CD14-positive monocyte (primary cell): Measurements from ENCODE around the gene TENT4A. TPM values are rescaled to one million over a fixed set of nuclear protein-coding genes. Genes with fewer than 3 reads are reported as not detected.

ENCODE experiments used
- DNase-seq, 3 donors: peaks; one replicate each; pipeline ENCODE4 v3.0.0-alpha.2; 2011 to 2022
- H2AFZ ChIP-seq: 2 replicates; pipeline ENCODE4 v1.6.0; 2012; ENCODE audit warnings: mild to moderate bottlenecking, low read depth, low read length, inconsistent platforms; ENCODE audit not compliant: insufficient read depth, poor library complexity, severe bottlenecking
- H3K27ac ChIP-seq, 2 donors: 1 replicate in 1 of 2; 2 replicates in 1 of 2; pipeline ENCODE4 v1.5.1; 2012 to 2013; ENCODE audit warnings: low read length in 2 of 2, control low read depth in 1 of 2, inconsistent platforms in 1 of 2, low read depth in 1 of 2, mild to moderate bottlenecking in 1 of 2
- H3K27me3 ChIP-seq, 2 donors: one replicate each; pipeline versions ENCODE4 v1.6.0 to v1.6.1; 2011 to 2013; ENCODE audit warnings: low read length in 2 of 2; ENCODE audit not compliant: control insufficient read depth in 2 of 2, insufficient read depth in 2 of 2
- H3K36me3 ChIP-seq, 2 donors: replicated peaks in 1 of 2; 1 replicate in 1 of 2; 2 replicates in 1 of 2; pipeline versions ENCODE4 v1.5.1 to v1.6.1; 2012 to 2013; ENCODE audit warnings: low read length in 2 of 2, control low read depth in 1 of 2, inconsistent platforms in 1 of 2, mild to moderate bottlenecking in 1 of 2; ENCODE audit not compliant: insufficient read depth in 2 of 2, control insufficient read depth in 1 of 2
- H3K4me1 ChIP-seq, 2 donors: 1 replicate in 1 of 2; 2 replicates in 1 of 2; pipeline versions ENCODE4 v1.5.1 to v1.6.1; 2012 to 2013; ENCODE audit warnings: low read length in 2 of 2, control low read depth in 1 of 2, inconsistent platforms in 1 of 2, mild to moderate bottlenecking in 1 of 2, moderate library complexity in 1 of 2; ENCODE audit not compliant: insufficient read depth in 2 of 2, control insufficient read depth in 1 of 2
- H3K4me2 ChIP-seq: replicated peaks from 2 replicates; pipeline ENCODE3; 2012; ENCODE audit warnings: low read length, moderate library complexity, mild to moderate bottlenecking; ENCODE audit not compliant: poor library complexity, severe bottlenecking; ENCODE audit errors: extremely low read depth
- H3K4me3 ChIP-seq, 3 experiments: fragments of 200-600 bp in 1 of 3; sonication (generic) in 1 of 3; replicated peaks in 1 of 3; 1 replicate in 2 of 3; 2 replicates in 1 of 3; pipeline ENCODE4 v1.5.1; 2011 to 2013; ENCODE audit warnings: low read length in 3 of 3, mild to moderate bottlenecking in 3 of 3, control low read depth in 2 of 3, low read depth in 2 of 3, inconsistent platforms in 1 of 3, moderate library complexity in 1 of 3
- H3K79me2 ChIP-seq: 2 replicates; pipeline ENCODE4 v1.6.0; 2012; ENCODE audit warnings: mild to moderate bottlenecking, control low read depth, inconsistent platforms, low read length, moderate library complexity; ENCODE audit not compliant: insufficient read depth
- H3K9ac ChIP-seq: 2 replicates; pipeline ENCODE4 v1.6.0; 2017; ENCODE audit warnings: low read length, mild to moderate bottlenecking; ENCODE audit not compliant: insufficient read depth, poor library complexity, severe bottlenecking
- H3K9me3 ChIP-seq, 2 donors: replicated peaks in 1 of 2; 1 replicate in 1 of 2; 2 replicates in 1 of 2; pipeline versions ENCODE4 v1.5.1 to v1.6.1; 2012 to 2013; ENCODE audit warnings: low read length in 2 of 2, control low read depth in 1 of 2; ENCODE audit not compliant: control insufficient read depth in 1 of 2, insufficient read depth in 1 of 2
- H4K20me1 ChIP-seq: 2 replicates; pipeline ENCODE4 v1.6.0; 2012; ENCODE audit warnings: mild to moderate bottlenecking, low read length, control low read depth, moderate library complexity; ENCODE audit not compliant: insufficient read depth
- H3K27ac Mint-ChIP-seq, 7 donors: one replicate each; pipeline ENCODE4 v1.8.0; 2020; ENCODE audit warnings: mild to moderate bottlenecking in 7 of 7, mixed read lengths in 7 of 7, moderate library complexity in 6 of 7, inconsistent platforms in 2 of 7
- H3K27me3 Mint-ChIP-seq, 3 donors: one replicate each; pipeline ENCODE4 v1.8.0; 2021 to 2022; ENCODE audit warnings: low read depth in 3 of 3, mild to moderate bottlenecking in 3 of 3, mixed read lengths in 3 of 3, moderate library complexity in 3 of 3, inconsistent platforms in 1 of 3
- H3K36me3 Mint-ChIP-seq, 2 donors: one replicate each; pipeline ENCODE4 v1.8.0; 2020; ENCODE audit warnings: mixed read lengths in 2 of 2, inconsistent platforms in 1 of 2, mild to moderate bottlenecking in 1 of 2
- H3K4me1 Mint-ChIP-seq: one replicate; pipeline ENCODE4 v1.8.0; 2020; ENCODE audit warnings: mild to moderate bottlenecking, mixed read lengths
- H3K4me3 Mint-ChIP-seq, 2 donors: one replicate each; pipeline ENCODE4 v1.8.0; 2020; ENCODE audit warnings: mild to moderate bottlenecking in 2 of 2, mixed read lengths in 2 of 2, moderate library complexity in 1 of 2
- H3K9me3 Mint-ChIP-seq, 7 donors: one replicate each; pipeline ENCODE4 v1.8.0; 2020 to 2022; ENCODE audit warnings: mixed read lengths in 7 of 7, mild to moderate bottlenecking in 6 of 7, moderate library complexity in 6 of 7, inconsistent platforms in 2 of 7
- CTCF ChIP-seq: fragments of 200-600 bp; IDR thresholded peaks from one replicate; pipeline ENCODE4 v1.8.0; 2022; ENCODE audit warnings: antibody characterized with exemption, mild to moderate bottlenecking
- WGBS: methylation state at CpG from one replicate; pipeline ENCODE4 v1.1.5; 2013; ENCODE audit warnings: missing lambda C conversion rate; ENCODE audit not compliant: insufficient coverage; 5-methylcytosine and 5-hydroxymethylcytosine counted together
- intact Hi-C, 2 donors: fragments of 100-400 bp; cut with micrococcal nuclease; formaldehyde crosslinking; loops; one replicate each; pipeline versions ENCODE4 v1.15.0 to v1.15.1; 2023
- polyA minus RNA-seq: library from RNA; depleted of rRNA, polyadenylated mRNA; stranded (reverse); fragments of >200 nt; gene quantifications from 2 replicates; pipeline ENCODE4 v1.2.3, GENCODE V29; 2012
- polyA plus RNA-seq, 3 donors: library from polyadenylated mRNA; depleted of rRNA in 1 of 3; unstranded in 2 of 3; stranded (reverse) in 1 of 3; fragments of 300-500 nt in 2 of 3; fragments of >200 nt in 1 of 3; fragmentation: Illumina TruSeq in 2 of 3; gene quantifications; 1 replicate in 2 of 3; 2 replicates in 1 of 3; pipeline ENCODE4 v1.2.3, GENCODE V29; 2012 to 2021
- total RNA-seq, 12 experiments: library from RNA in 1 of 12; stranded (reverse) in 1 of 12; fragments of 120-200 nt in 1 of 12; gene quantifications; one replicate each; pipeline ENCODE4 v1.2.4 and lab custom pipeline; 2013 to 2026; ENCODE audit warnings: mixed read lengths in 6 of 12, inconsistent platforms in 1 of 12

TENT4A gene
- total RNA-seq (2013): 10.5 TPM
- polyA plus RNA-seq: 10 to 100 TPM in 1 of 3 donors, under 1 TPM in 2; 0.17 to 15.6 (median 0.44) TPM
- 11.4 and 16.9 TPM in 2 replicates for polyA minus RNA-seq
- 39.4 to 104 (median 58.6) reads per million in 11 experiments for total RNA-seq (lab: John Stamatoyannopoulos, UW)

DNA sequence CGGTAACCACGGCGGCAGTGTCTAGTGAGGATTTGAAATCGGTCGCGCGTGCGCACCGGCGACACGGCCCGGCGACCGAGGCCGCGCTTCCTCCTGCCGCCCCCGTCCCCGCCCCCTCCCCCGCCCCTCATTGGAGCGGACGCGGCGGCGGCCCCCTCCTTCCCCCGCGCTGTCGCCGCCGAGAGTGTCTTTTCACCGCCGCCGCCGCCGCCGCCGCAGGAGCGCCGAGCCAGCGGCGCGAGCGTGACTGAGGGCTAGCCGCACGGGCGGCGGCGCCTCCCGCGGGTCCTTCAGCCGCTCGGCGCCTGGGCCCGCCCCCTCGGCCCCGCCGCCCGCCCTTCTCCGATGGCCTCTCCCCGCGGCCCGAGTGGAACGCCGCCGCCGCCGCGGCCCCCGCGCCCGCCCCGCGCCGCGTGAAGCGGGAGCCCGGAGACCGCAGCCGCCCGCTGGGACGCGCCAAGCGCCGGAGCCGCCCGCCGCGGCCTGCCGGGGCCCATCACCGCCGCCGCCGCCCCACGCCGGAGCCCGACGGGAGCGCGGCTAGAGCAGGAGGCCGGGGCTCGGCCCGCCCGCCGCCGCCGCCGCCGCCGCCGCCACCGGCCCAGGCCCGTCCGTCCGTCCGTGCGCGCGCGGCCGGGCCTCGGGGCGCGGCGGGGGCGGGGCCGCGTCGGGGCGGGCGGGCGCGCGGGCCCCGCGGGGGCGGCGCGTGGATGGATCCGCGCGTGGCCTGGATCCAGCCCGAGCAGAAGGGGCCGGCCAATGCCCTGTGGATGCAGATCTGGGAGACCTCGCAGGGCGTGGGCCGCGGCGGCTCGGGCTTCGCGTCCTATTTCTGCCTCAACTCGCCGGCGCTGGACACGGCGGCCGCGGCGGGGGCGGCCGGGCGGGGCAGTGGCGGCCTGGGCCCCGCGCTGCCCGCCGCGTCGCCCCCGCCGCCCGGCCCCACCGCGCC, at the start of gene TENT4A:
Gene TENT4A, plus strand, starts transcription at position 159 of the 952 bp plus-strand sequence. Its CDS starts 552 bp downstream, at position 711.
- Mint-ChIP-seq H3K27me3 (peaks cover 3 to 9% (median 8%) of the 10 kb centered on the region in 3 donors), H3K9me3 (no peaks in the 10 kb centered on the region), H3K4me1 (peaks cover 53% of the 10 kb centered on the region), H3K4me3 (peak within 1 kb of the TSS; percentile 88 to 94), H3K36me3 (peaks cover 6 to 13% of the 10 kb centered on the region in 2 donors), H3K27ac (peak within 1 kb of the TSS; percentile 91 to 97 (median 96))
- H3K27me3 ChIP-seq: no peaks in the 10 kb centered on the region
- TF ChIP-seq CTCF: no peak
- intact Hi-C loops: loop anchor here (2.0 to 5.0 kb wide), 4 partner anchors 69 to 1291 kb away; partner anchors contain the start of genes ICE1 (in 2 of the 2), NSUN2 (in 2 of the 2) and SRD5A1 (in 2 of the 2)
- H4K20me1 ChIP-seq: peaks cover 39% of the 10 kb centered on the region
- H3K4me2 ChIP-seq: peak within 1 kb of the TSS; percentile 81
- H3K27ac ChIP-seq: peak within 1 kb of the TSS; percentile 82 to 96
- peak within 1 kb of the TSS; percentile 87 for H2AFZ ChIP-seq
- peaks cover 0 to 9% of the 10 kb centered on the region in 2 donors for H3K36me3 ChIP-seq
- WGBS: under 1% methylated on average over 159 of the region's 174 CpGs
- peaks cover 41% of the 10 kb centered on the region for H3K79me2 ChIP-seq
- H3K4me1 ChIP-seq: peaks cover 36 to 41% of the 10 kb centered on the region in 2 donors
- peak in 1 of 3 donors; percentile 18 for DNase-seq
- H3K9me3 ChIP-seq: no peaks in the 10 kb centered on the region
- peak within 1 kb of the TSS; percentile 83 to 90 (median 89) for H3K4me3 ChIP-seq
- peak within 1 kb of the TSS; percentile 91 for H3K9ac ChIP-seq

GRCh38 chr5:6666762-6667161, 46.5 kb upstream of the TENT4A start:
- H3K9ac ChIP-seq: no peak overlapping the region
- H3K4me3 ChIP-seq: no peak overlapping the region
- Mint-ChIP-seq H3K27me3 (no peaks in the 10 kb centered on the region), H3K27ac (peak overlapping the region in 2 of 7 donors; percentile 53 to 64), H3K36me3 (peaks cover 66 to 78% of the 10 kb centered on the region in 2 donors), H3K4me1 (no peaks in the 10 kb centered on the region), H3K9me3 (peaks cover 0 to 4% (median 2%) of the 10 kb centered on the region in 7 donors), H3K4me3 (no peak overlapping the region)
- no peaks in the 10 kb centered on the region for H3K4me1 ChIP-seq
- no peak overlapping the region for H3K4me2 ChIP-seq
- no peak for DNase-seq
- intact Hi-C loops: no loop called here
- 95% methylated on average over 15 of the region's 15 CpGs for WGBS
- H3K27ac ChIP-seq: no peak overlapping the region
- H3K79me2 ChIP-seq: no peaks in the 10 kb centered on the region
- H4K20me1 ChIP-seq: no peaks in the 10 kb centered on the region
- peaks cover 20 to 85% of the 10 kb centered on the region in 2 donors for H3K36me3 ChIP-seq
- no peaks in the 10 kb centered on the region for H3K27me3 ChIP-seq
- H2AFZ ChIP-seq: no peak overlapping the region
- TF ChIP-seq CTCF: no peak
- no peaks in the 10 kb centered on the region for H3K9me3 ChIP-seq
